ENCODE data around the gene PCOLCE2. TPM values are rescaled to one million over a fixed set of nuclear protein-coding genes. Genes with fewer than 3 reads are reported as not detected.

The PCOLCE2 gene
- total RNA-seq, 4 donors from 2014 or later, result 13.5 to 88.1 (median 44.2) TPM

DNA sequence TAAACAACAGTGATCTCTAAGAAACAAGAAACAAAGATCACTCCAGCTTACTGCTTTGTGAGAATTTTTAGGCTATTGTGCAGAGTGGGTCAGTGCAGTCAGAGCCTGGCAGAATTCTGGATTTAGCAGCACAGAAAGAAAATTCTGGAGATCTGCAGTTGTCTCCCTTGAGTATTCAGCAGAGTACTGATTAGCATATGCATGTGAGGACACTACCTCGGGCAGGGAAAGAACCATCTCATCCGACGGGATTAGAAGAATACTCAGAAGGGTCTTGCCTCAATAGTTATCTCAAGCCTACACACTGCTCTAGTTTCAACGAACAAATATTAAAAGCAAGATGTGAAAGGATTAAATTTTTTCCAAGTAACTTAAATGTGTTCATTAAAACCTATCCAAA is 94.4 kb downstream of the PCOLCE2 start:
- Histone ChIP-seq H3K9me3 (no peaks in the 10 kb centered on the region), H3K27ac (no peak overlapping the region), H3K4me1 (no peaks in the 10 kb centered on the region), H3K4me3 (no peak overlapping the region), H3K36me3 (peaks cover 0 to 14% of the 10 kb centered on the region in 2 donors), H3K27me3 (no peaks in the 10 kb centered on the region)
- WGBS, 2 donors (ENCODE audit: low coverage in 1 of 2), result 72% methylated on average over 4 of the region's 4 CpGs; no CpG with 5 or more reads in 1 of the 2 donors
- TF ChIP-seq POLR2AphosphoS5 (IDR thresholded peaks at IDR 0.05), result no peak
- no peak for TF ChIP-seq EP300 (IDR thresholded peaks at IDR 0.05)
- TF ChIP-seq CTCF (IDR thresholded peaks at IDR 0.05), result no peak
- no peak for TF ChIP-seq POLR2A (IDR thresholded peaks at IDR 0.05)
- ATAC-seq, result no peak

GRCh38 chr3:142787719-142788118 is 101.2 kb downstream of the PCOLCE2 start:
- no peak for ATAC-seq
- H3K36me3 ChIP-seq, result peaks cover 0 to 19% of the 10 kb centered on the region in 2 donors
- peaks cover 0 to 3% (median 0%) of the 10 kb centered on the region in 3 donors for H3K4me1 ChIP-seq
- no peaks in the 10 kb centered on the region for H3K27me3 ChIP-seq
- WGBS, 2 donors (ENCODE audit: low coverage in 1 of 2), result 50 to 53% methylated on average over 1 of the region's 1 CpG
- no peaks in the 10 kb centered on the region for H3K9me3 ChIP-seq
- H3K27ac ChIP-seq, result no peak overlapping the region
- no peak overlapping the region for H3K4me3 ChIP-seq
- TF ChIP-seq CTCF (IDR thresholded peaks at IDR 0.05) (no peak), EP300 (IDR thresholded peaks at IDR 0.05) (no peak)

GRCh38 chr3:142785996-142786395 is 102.9 kb downstream of the PCOLCE2 start:
- no peak overlapping the region for H3K4me3 ChIP-seq
- TF ChIP-seq POLR2AphosphoS5 (IDR thresholded peaks at IDR 0.05) (no peak), POLR2A (IDR thresholded peaks at IDR 0.05) (no peak), CTCF (IDR thresholded peaks at IDR 0.05) (no peak), EP300 (IDR thresholded peaks at IDR 0.05) (no peak)
- no peaks in the 10 kb centered on the region for H3K27me3 ChIP-seq
- no peak for ATAC-seq
- no peaks in the 10 kb centered on the region for H3K9me3 ChIP-seq
- 87 to 91% methylated on average over 4 of the region's 4 CpGs for WGBS, 2 donors (ENCODE audit: low coverage in 1 of 2)
- no peak overlapping the region for H3K27ac ChIP-seq
- H3K36me3 ChIP-seq, result peaks cover 0 to 22% of the 10 kb centered on the region in 2 donors
- H3K4me1 ChIP-seq, result peaks cover 0 to 3% (median 0%) of the 10 kb centered on the region in 3 donors

DNA sequence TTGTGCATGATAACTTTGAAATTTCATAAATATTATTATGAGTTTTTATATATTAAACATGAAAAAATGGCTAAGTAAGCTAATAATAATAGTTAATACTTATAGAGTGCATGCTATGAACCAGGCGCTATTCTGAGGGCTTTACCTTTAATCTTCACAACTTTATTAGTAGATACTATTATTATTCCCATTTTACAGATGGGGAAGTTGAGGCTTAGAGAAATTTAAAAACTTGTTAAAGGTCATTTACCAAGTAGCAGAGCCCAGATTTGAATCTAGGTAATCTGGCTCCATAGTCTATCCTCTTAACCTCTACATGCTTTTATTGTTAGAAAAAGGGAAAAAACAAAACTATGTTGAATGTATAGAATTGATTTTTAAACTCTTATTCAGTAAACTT is 104.7 kb downstream of the PCOLCE2 start:
- ATAC-seq, result no peak
- H3K4me3 ChIP-seq, result no peak overlapping the region
- peaks cover 0 to 22% of the 10 kb centered on the region in 2 donors for H3K36me3 ChIP-seq
- H3K27ac ChIP-seq, result no peak overlapping the region
- peaks cover 0 to 3% (median 0%) of the 10 kb centered on the region in 3 donors for H3K4me1 ChIP-seq
- 31 to 55% methylated on average over 1 of the region's 1 CpG for WGBS, 2 donors (ENCODE audit: low coverage in 1 of 2)
- H3K27me3 ChIP-seq, result no peaks in the 10 kb centered on the region
- no peak for TF ChIP-seq POLR2AphosphoS5 (IDR thresholded peaks at IDR 0.05)
- TF ChIP-seq CTCF (IDR thresholded peaks at IDR 0.05), result no peak
- no peak for TF ChIP-seq EP300 (IDR thresholded peaks at IDR 0.05)
- TF ChIP-seq POLR2A (IDR thresholded peaks at IDR 0.05), result no peak
- no peaks in the 10 kb centered on the region for H3K9me3 ChIP-seq

DNA sequence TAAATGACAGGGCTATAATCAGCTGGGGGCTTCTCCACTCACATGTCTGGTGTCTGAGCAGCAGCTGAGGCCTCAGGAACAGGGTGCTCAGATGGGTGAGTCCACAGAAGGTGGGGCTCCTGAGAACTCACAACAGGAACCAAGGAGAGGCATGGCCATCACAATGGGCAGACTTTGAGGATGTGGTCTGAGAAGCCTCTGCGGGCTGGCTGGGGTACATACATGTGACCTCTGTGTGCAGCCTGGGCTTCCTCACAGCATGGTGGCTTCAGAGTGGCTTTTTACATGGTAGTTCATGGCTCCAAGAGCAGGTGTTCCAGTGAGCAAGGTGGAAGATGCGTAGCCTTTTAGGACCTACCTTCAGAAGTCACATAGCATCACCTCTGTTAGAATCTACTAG is 106.3 kb downstream of the PCOLCE2 start:
- ATAC-seq, result no peak
- no peaks in the 10 kb centered on the region for H3K9me3 ChIP-seq
- 100% methylated on average over 1 to 2 of the region's 2 CpGs for WGBS, 2 donors (ENCODE audit: low coverage in 1 of 2)
- TF ChIP-seq POLR2A (IDR thresholded peaks at IDR 0.05) (no peak), EP300 (IDR thresholded peaks at IDR 0.05) (no peak), CTCF (IDR thresholded peaks at IDR 0.05) (no peak), POLR2AphosphoS5 (IDR thresholded peaks at IDR 0.05) (no peak)
- H3K4me1 ChIP-seq, result peaks cover 0 to 3% (median 0%) of the 10 kb centered on the region in 3 donors
- no peaks in the 10 kb centered on the region for H3K27me3 ChIP-seq
- H3K4me3 ChIP-seq, result no peak overlapping the region
- H3K27ac ChIP-seq, result no peak overlapping the region
- peaks cover 0 to 27% of the 10 kb centered on the region in 2 donors for H3K36me3 ChIP-seq

Data from gastroesophageal sphincter (tissue), 4 donors.